Measurements from ENCODE around the gene DOK6.

GRCh38 chr18:69638056-69638455 lies 237.4 kb downstream of the DOK6 start:
- TF ChIP-seq, protein P1, sequence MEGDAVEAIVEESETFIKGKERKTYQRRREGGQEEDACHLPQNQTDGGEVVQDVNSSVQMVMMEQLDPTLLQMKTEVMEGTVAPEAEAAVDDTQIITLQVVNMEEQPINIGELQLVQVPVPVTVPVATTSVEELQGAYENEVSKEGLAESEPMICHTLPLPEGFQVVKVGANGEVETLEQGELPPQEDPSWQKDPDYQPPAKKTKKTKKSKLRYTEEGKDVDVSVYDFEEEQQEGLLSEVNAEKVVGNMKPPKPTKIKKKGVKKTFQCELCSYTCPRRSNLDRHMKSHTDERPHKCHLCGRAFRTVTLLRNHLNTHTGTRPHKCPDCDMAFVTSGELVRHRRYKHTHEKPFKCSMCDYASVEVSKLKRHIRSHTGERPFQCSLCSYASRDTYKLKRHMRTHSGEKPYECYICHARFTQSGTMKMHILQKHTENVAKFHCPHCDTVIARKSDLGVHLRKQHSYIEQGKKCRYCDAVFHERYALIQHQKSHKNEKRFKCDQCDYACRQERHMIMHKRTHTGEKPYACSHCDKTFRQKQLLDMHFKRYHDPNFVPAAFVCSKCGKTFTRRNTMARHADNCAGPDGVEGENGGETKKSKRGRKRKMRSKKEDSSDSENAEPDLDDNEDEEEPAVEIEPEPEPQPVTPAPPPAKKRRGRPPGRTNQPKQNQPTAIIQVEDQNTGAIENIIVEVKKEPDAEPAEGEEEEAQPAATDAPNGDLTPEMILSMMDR (conservative IDR thresholded peaks at IDR 0.05), result no peak
- TF ChIP-seq EZH2 (IDR thresholded peaks at IDR 0.05; ENCODE audit: low read depth), result no peak

Data from PC-9 (cell line).